IMR-90 (cell line): ENCODE measurements around the gene ELOVL1. TPM values are rescaled to one million over a fixed set of nuclear protein-coding genes. Genes with fewer than 3 reads are reported as not detected.

Experiments used
- ATAC-seq: fragments of 200-7000 bp; cut with Tn5 transposase; 2 replicates; pipeline ENCODE4 v1.9.1; 2020; ENCODE audit warnings: low read depth, mild to moderate bottlenecking, moderate library complexity
- BruUV-seq: library from RNA; stranded (reverse); fragments of 400-500 nt; replicated peaks from 2 replicates; lab custom pipeline; 2021; lab: Mats Ljungman, UMichigan
- CTCF ChIA-PET: fragments of 300-600 bp; formaldehyde crosslinking; extraction: SDS; loops from one replicate; lab custom pipeline; 2021; ENCODE audit warnings: antibody characterized with exemption; lab: Yijun Ruan, JAX
- POLR2A ChIA-PET: fragments of 300-600 bp; sonication (Branson Sonifier 250); formaldehyde crosslinking; loops from one replicate; lab custom pipeline; 2022; ENCODE audit warnings: antibody characterized with exemption; ENCODE audit not compliant: unreplicated experiment; lab: Charles Lee
- DNase-seq: peaks from one replicate; pipeline ENCODE4 v3.0.0; 2013
- H2AFZ ChIP-seq: replicated peaks from 2 replicates; pipeline ENCODE3; 2013; ENCODE audit warnings: low read length, mild to moderate bottlenecking; ENCODE audit not compliant: poor library complexity
- H2AK5ac ChIP-seq: 2 replicates; pipeline ENCODE4 v1.6.1; 2013; ENCODE audit warnings: low read depth, low read length, inconsistent platforms
- H2AK9ac ChIP-seq: replicated peaks from 2 replicates; pipeline ENCODE3; 2013; ENCODE audit warnings: mild to moderate bottlenecking, low read depth, low read length, moderate library complexity; ENCODE audit not compliant: poor library complexity
- H2BK120ac ChIP-seq: 2 replicates; pipeline ENCODE4 v1.6.1; 2013; ENCODE audit warnings: low read depth, low read length, inconsistent platforms
- H2BK15ac ChIP-seq: 3 replicates; pipeline ENCODE4 v1.6.1; 2013; ENCODE audit warnings: low read depth, low read length, inconsistent platforms
- H2BK20ac ChIP-seq: 2 replicates; pipeline ENCODE4 v1.6.1; 2013; ENCODE audit warnings: low read depth, mild to moderate bottlenecking, inconsistent platforms, low read length, moderate library complexity
- H2BK5ac ChIP-seq: 2 replicates; pipeline ENCODE4 v1.6.1; 2013; ENCODE audit warnings: mild to moderate bottlenecking, low read depth, low read length, inconsistent platforms; ENCODE audit not compliant: poor library complexity, severe bottlenecking
- H3K14ac ChIP-seq: replicated peaks from 2 replicates; pipeline ENCODE4 v1.6.1; 2013; ENCODE audit warnings: low read depth, low read length, inconsistent platforms
- H3K18ac ChIP-seq: 2 replicates; pipeline ENCODE4 v1.6.1; 2013; ENCODE audit warnings: low read depth, low read length, control low read depth
- H3K23ac ChIP-seq: 2 replicates; pipeline ENCODE4 v1.6.1; 2013; ENCODE audit warnings: low read depth, low read length, inconsistent platforms
- H3K27ac ChIP-seq: 2 replicates; pipeline ENCODE4 v1.5.1; 2013; ENCODE audit warnings: mild to moderate bottlenecking, control low read depth, low read length; ENCODE audit not compliant: insufficient read depth
- H3K27me3 ChIP-seq: 2 replicates; pipeline ENCODE4 v1.6.1; 2013; ENCODE audit warnings: low read length; ENCODE audit not compliant: control insufficient read depth, insufficient read depth
- H3K36me3 ChIP-seq: 2 replicates; pipeline ENCODE4 v1.6.1; 2013; ENCODE audit warnings: low read length, mixed read lengths; ENCODE audit not compliant: control insufficient read depth, insufficient read depth
- H3K4ac ChIP-seq: 2 replicates; pipeline ENCODE4 v1.6.1; 2013; ENCODE audit warnings: low read depth, low read length, inconsistent platforms
- H3K4me1 ChIP-seq: 2 replicates; pipeline ENCODE4 v1.6.1; 2013; ENCODE audit warnings: low read length, mixed read lengths; ENCODE audit not compliant: control insufficient read depth, insufficient read depth
- H3K4me2 ChIP-seq: 2 replicates; pipeline ENCODE4 v1.6.1; 2013; ENCODE audit warnings: low read depth, mild to moderate bottlenecking, control low read depth, low read length, moderate library complexity
- H3K4me3 ChIP-seq: 2 replicates; pipeline ENCODE4 v1.5.1; 2013; ENCODE audit warnings: low read depth, mild to moderate bottlenecking, control low read depth, low read length, moderate library complexity; ENCODE audit not compliant: insufficient read depth
- H3K56ac ChIP-seq: 2 replicates; pipeline ENCODE4 v1.6.1; 2013; ENCODE audit warnings: low read length, inconsistent platforms; ENCODE audit not compliant: insufficient read depth; ENCODE audit errors: extremely low read depth
- H3K79me1 ChIP-seq, 2 experiments: 2 replicates each; pipeline ENCODE4 v1.6.1; 2013; ENCODE audit warnings: low read length in 2 of 2, inconsistent platforms in 1 of 2, low read depth in 1 of 2
- H3K9ac ChIP-seq: 2 replicates; pipeline ENCODE4 v1.6.1; 2013; ENCODE audit warnings: low read depth, low read length, control low read depth
- H3K9me1 ChIP-seq: 2 replicates; pipeline ENCODE4 v1.6.1; 2013; ENCODE audit warnings: low read length, inconsistent platforms; ENCODE audit not compliant: insufficient read depth
- H3K9me3 ChIP-seq: 2 replicates; pipeline ENCODE4 v1.6.1; 2013; ENCODE audit warnings: low read length; ENCODE audit not compliant: control insufficient read depth, insufficient read depth
- H4K20me1 ChIP-seq: 2 replicates; pipeline ENCODE4 v1.6.1; 2013; ENCODE audit warnings: low read length, inconsistent platforms; ENCODE audit not compliant: insufficient read depth
- H4K5ac ChIP-seq: 2 replicates; pipeline ENCODE4 v1.6.1; 2013; ENCODE audit warnings: mild to moderate bottlenecking, low read depth, low read length, control low read depth
- H4K8ac ChIP-seq, 2 experiments: 2 replicates each; pipeline ENCODE4 v1.6.1; 2013; ENCODE audit warnings: low read depth in 2 of 2, low read length in 2 of 2, control low read depth in 1 of 2, inconsistent platforms in 1 of 2
- H4K91ac ChIP-seq: 2 replicates; pipeline ENCODE4 v1.6.1; 2013; ENCODE audit warnings: low read depth, low read length, inconsistent platforms; ENCODE audit not compliant: insufficient read depth
- BHLHE40 ChIP-seq: fragments of 150-350 bp; IDR thresholded peaks from 2 replicates; pipeline ENCODE4 v1.6.1; 2016; ENCODE audit warnings: mild to moderate bottlenecking, low read depth, low read length
- CEBPB ChIP-seq: IDR thresholded peaks from 2 replicates; pipeline ENCODE4 v1.6.1; 2012; ENCODE audit warnings: low read depth, low read length, improper control_type of control experiment
- CHD1 ChIP-seq: IDR thresholded peaks from 2 replicates; pipeline ENCODE4 v1.6.1; 2012; ENCODE audit warnings: low read depth, low read length, improper control_type of control experiment
- CTCF ChIP-seq: conservative IDR thresholded peaks from 2 replicates; pipeline ENCODE4 v1.5.1; 2012; ENCODE audit warnings: mild to moderate bottlenecking, low read depth, low read length, improper control_type of control experiment
- ELK1 ChIP-seq: fragments of 150-350 bp; IDR thresholded peaks from 2 replicates; pipeline ENCODE4 v1.6.1; 2016; ENCODE audit warnings: low read depth, mild to moderate bottlenecking, low read length, moderate library complexity, borderline replicate concordance
- FOS ChIP-seq: fragments of 150-350 bp; IDR thresholded peaks from 2 replicates; pipeline ENCODE4 v1.6.1; 2016; ENCODE audit warnings: low read depth, low read length
- MAFK ChIP-seq: IDR thresholded peaks from 2 replicates; pipeline ENCODE4 v1.6.1; 2012; ENCODE audit warnings: low read depth, low read length, improper control_type of control experiment
- MAZ ChIP-seq: IDR thresholded peaks from 2 replicates; pipeline ENCODE4 v1.6.1; 2012; ENCODE audit warnings: low read depth, mild to moderate bottlenecking, low read length, improper control_type of control experiment, moderate library complexity, borderline replicate concordance
- MXI1 ChIP-seq: IDR thresholded peaks from 2 replicates; pipeline ENCODE4 v1.6.1; 2012; ENCODE audit warnings: low read depth, mild to moderate bottlenecking, low read length, moderate library complexity, borderline replicate concordance
- NFE2L2 ChIP-seq: fragments of 150-350 bp; IDR thresholded peaks from 2 replicates; pipeline ENCODE4 v1.6.1; 2016; ENCODE audit warnings: low read depth, mild to moderate bottlenecking, low read length
- POLR2A ChIP-seq: IDR thresholded peaks from 2 replicates; pipeline ENCODE4 v1.6.1; 2012; ENCODE audit warnings: mild to moderate bottlenecking, low read depth, low read length
- RAD21 ChIP-seq: IDR thresholded peaks from 2 replicates; pipeline ENCODE4 v1.6.1; 2012; ENCODE audit warnings: low read length, improper control_type of control experiment
- RCOR1 ChIP-seq: IDR thresholded peaks from 2 replicates; pipeline ENCODE4 v1.6.1; 2012; ENCODE audit warnings: mild to moderate bottlenecking, low read length, improper control_type of control experiment; ENCODE audit not compliant: insufficient replicate concordance
- RFX5 ChIP-seq: IDR thresholded peaks from 2 replicates; pipeline ENCODE4 v1.8.0; 2012; ENCODE audit warnings: low read depth, mild to moderate bottlenecking, low read length, moderate library complexity
- SMC3 ChIP-seq: fragments of 150-350 bp; IDR thresholded peaks from 2 replicates; pipeline ENCODE4 v1.6.1; 2016; ENCODE audit warnings: low read depth, mild to moderate bottlenecking, antibody characterized with exemption, low read length, moderate library complexity
- USF2 ChIP-seq: fragments of 150-350 bp; IDR thresholded peaks from 2 replicates; pipeline ENCODE4 v1.6.1; 2017; ENCODE audit warnings: mild to moderate bottlenecking, antibody characterized with exemption, low read length, low read depth
- WGBS, 2 experiments: methylation state at CpG; one replicate each; pipeline versions ENCODE4 v1.1.5 to v1.1.7; 2013; ENCODE audit warnings: missing lambda C conversion rate in 2 of 2; ENCODE audit not compliant: insufficient read length in 1 of 2; ENCODE audit errors: extremely low coverage in 2 of 2; 5-methylcytosine and 5-hydroxymethylcytosine counted together
- dilution Hi-C: fragments of 300-500 bp; cut with HindIII; formaldehyde crosslinking; loops from one replicate; pipeline ENCODE4 v1.14.3; 2018; ENCODE audit warnings: low sequenced_read_pairs; ENCODE audit not compliant: unreplicated experiment
- in situ Hi-C: fragments of 300-500 bp; cut with MboI; formaldehyde crosslinking; loops from 3 replicates; pipeline ENCODE4 v1.14.3; 2019; ENCODE audit warnings: low sequenced_read_pairs, inconsistent platforms, mixed read lengths
- intact Hi-C: fragments of 100-400 bp; cut with micrococcal nuclease; formaldehyde crosslinking; loops from 2 replicates; pipeline ENCODE4 v1.10.0; 2022
- polyA plus RNA-seq, 3 experiments: library from polyadenylated mRNA; depleted of rRNA; stranded (reverse); fragments of >200 nt; gene quantifications; 2 replicates each; pipeline ENCODE4 v1.2.3, GENCODE V29; 2012; ENCODE audit warnings: low replicate concordance in 1 of 3
- total RNA-seq: library from RNA; depleted of rRNA; stranded (reverse); fragments of >200 nt; gene quantifications from 2 replicates; pipeline ENCODE4 v1.2.3, GENCODE V29; 2012

The ELOVL1 gene
- total and polyA plus RNA-seq, 2 of the 4 experiments (the other 2 are of a cell fraction): 88.9 to 211 TPM

GRCh38 chr1:43344267-43344850 is 23.5 kb downstream of the ELOVL1 start:
- DNase-seq (no peak), ATAC-seq (no peak)
- no peaks in the 10 kb centered on the region for H3K79me1 ChIP-seq
- no peak overlapping the region for H3K14ac ChIP-seq
- H3K9me1 ChIP-seq: peaks cover 9% of the 10 kb centered on the region
- no peak overlapping the region for H2BK20ac ChIP-seq
- H4K5ac ChIP-seq: no peak overlapping the region
- H3K4ac ChIP-seq: no peak overlapping the region
- H3K4me3 ChIP-seq: no peak overlapping the region
- H4K91ac ChIP-seq: no peak overlapping the region; the same call in 1 of the 2 replicates
- no peaks in the 10 kb centered on the region for H4K20me1 ChIP-seq
- no peak for TF ChIP-seq USF2
- no peak for TF ChIP-seq SMC3
- no peak for TF ChIP-seq MAFK
- no peak for TF ChIP-seq BHLHE40
- no peak for TF ChIP-seq MAZ
- no peak for TF ChIP-seq CTCF
- no peak for TF ChIP-seq CEBPB
- no peak for TF ChIP-seq CHD1
- TF ChIP-seq ELK1: no peak
- TF ChIP-seq RAD21: no peak
- TF ChIP-seq POLR2A: no peak
- TF ChIP-seq RFX5: no peak
- no peak for TF ChIP-seq MXI1
- TF ChIP-seq NFE2L2: no peak
- TF ChIP-seq RCOR1: no peak
- no peak for TF ChIP-seq FOS
- H3K18ac ChIP-seq: no peak overlapping the region
- H2AK5ac ChIP-seq: no peak overlapping the region
- intact Hi-C loops: no loop called here
- BruUV-seq: no TSS peak
- no peak overlapping the region for H2BK120ac ChIP-seq
- no peak overlapping the region for H3K9ac ChIP-seq
- H3K27ac ChIP-seq: no peak overlapping the region
- no peak overlapping the region for H2AK9ac ChIP-seq
- H3K27me3 ChIP-seq: peaks cover 7% of the 10 kb centered on the region; the same call in 1 of the 2 replicates
- ChIA-PET CTCF (no interaction called here), POLR2A (no interaction called here)
- H3K36me3 ChIP-seq: no peaks in the 10 kb centered on the region
- H4K8ac ChIP-seq: no peak overlapping the region
- H2BK15ac ChIP-seq: no peak overlapping the region
- no peak overlapping the region for H2AFZ ChIP-seq
- H3K23ac ChIP-seq: no peak overlapping the region
- 33% methylated on average over 2 of the region's 4 CpGs; no CpG with 5 or more reads in 1 of the 2 experiments for WGBS, 2 experiments
- no peak overlapping the region for H2BK5ac ChIP-seq
- in situ Hi-C loops: loop anchor here (5.0 kb wide), 1 partner anchor 37 kb away; no protein-coding TSS in a partner anchor
- H3K4me1 ChIP-seq: peaks cover 10% of the 10 kb centered on the region
- no peaks in the 10 kb centered on the region for H3K9me3 ChIP-seq
- H3K56ac ChIP-seq: no peak overlapping the region
- dilution Hi-C loops: no loop called here
- no peak overlapping the region for H3K4me2 ChIP-seq
